GM23338 (cell line): ENCODE results near the gene DACH1. TPM values are rescaled to one million over a fixed set of nuclear protein-coding genes. Genes with fewer than 3 reads are reported as not detected.

Experiments used
- ATAC-seq: fragments of 200-7000 bp; cut with Tn5 transposase; 3 replicates; pipeline ENCODE4 v1.9.1; 2020
- DNase-seq: peaks from one replicate; pipeline ENCODE4 v3.0.0-alpha.2; 2015; ENCODE audit warnings: low spot score
- H2AFZ ChIP-seq: fragments of 200-600 bp; sonication (generic); 2 replicates; pipeline ENCODE4 v1.8.0; 2016; ENCODE audit warnings: antibody characterized with exemption, mild to moderate bottlenecking, moderate library complexity
- H3F3A ChIP-seq: fragments of 200-600 bp; sonication (generic); replicated peaks from 2 replicates; pipeline ENCODE4 v1.8.0; 2017; ENCODE audit warnings: antibody characterized with exemption, mixed run types, low read depth
- H3K27ac ChIP-seq: fragments of 200-600 bp; sonication (generic); 2 replicates; pipeline ENCODE4 v1.6.1; 2016; ENCODE audit warnings: low read depth
- H3K27me3 ChIP-seq: fragments of 200-600 bp; sonication (generic); 2 replicates; pipeline ENCODE4 v1.8.0; 2016; ENCODE audit warnings: mild to moderate bottlenecking, mixed run types, moderate library complexity; ENCODE audit not compliant: insufficient read depth
- H3K36me3 ChIP-seq: fragments of 200-600 bp; sonication (generic); 2 replicates; pipeline ENCODE4 v1.8.0; 2016; ENCODE audit warnings: mild to moderate bottlenecking; ENCODE audit not compliant: insufficient read depth
- H3K4me1 ChIP-seq: fragments of 200-600 bp; sonication (generic); 2 replicates; pipeline ENCODE4 v1.8.0; 2016; ENCODE audit warnings: mild to moderate bottlenecking, moderate library complexity; ENCODE audit not compliant: insufficient read depth
- H3K4me2 ChIP-seq: fragments of 200-600 bp; sonication (generic); 2 replicates; pipeline ENCODE4 v1.7.1; 2017; ENCODE audit warnings: mixed run types
- H3K4me3 ChIP-seq: fragments of 200-600 bp; sonication (generic); 2 replicates; pipeline ENCODE4 v1.6.1; 2016; ENCODE audit warnings: mixed run types
- H3K79me2 ChIP-seq: fragments of 200-600 bp; sonication (generic); replicated peaks from 2 replicates; pipeline ENCODE4 v1.8.0; 2017; ENCODE audit warnings: mild to moderate bottlenecking; ENCODE audit not compliant: insufficient read depth
- H3K9me2 ChIP-seq: fragments of 200-600 bp; sonication (generic); 2 replicates; pipeline ENCODE4 v1.8.0; 2017; ENCODE audit not compliant: insufficient read depth
- H4K20me1 ChIP-seq: fragments of 200-600 bp; sonication (generic); replicated peaks from 2 replicates; pipeline ENCODE4 v1.8.0; 2017; ENCODE audit warnings: mild to moderate bottlenecking; ENCODE audit not compliant: insufficient read depth
- H3K27ac Mint-ChIP-seq: 2 replicates; pipeline ENCODE4 v1.8.0; 2020; ENCODE audit warnings: inconsistent platforms, mild to moderate bottlenecking, moderate library complexity, mixed read lengths
- H3K27me3 Mint-ChIP-seq: 3 replicates; pipeline ENCODE4 v1.8.0; 2022; ENCODE audit warnings: low read depth, mild to moderate bottlenecking, moderate library complexity, mixed read lengths, inconsistent platforms; ENCODE audit not compliant: insufficient read depth, poor library complexity
- H3K36me3 Mint-ChIP-seq: 3 replicates; pipeline ENCODE4 v1.8.0; 2021; ENCODE audit warnings: low read depth, mild to moderate bottlenecking, inconsistent platforms, moderate library complexity, mixed read lengths
- H3K4me1 Mint-ChIP-seq: 3 replicates; pipeline ENCODE4 v1.8.0; 2020; ENCODE audit warnings: mild to moderate bottlenecking, inconsistent platforms, mixed read lengths
- H3K4me3 Mint-ChIP-seq: 3 replicates; pipeline ENCODE4 v1.8.0; 2021; ENCODE audit warnings: moderate library complexity, mild to moderate bottlenecking, inconsistent platforms, mixed read lengths
- H3K9me3 Mint-ChIP-seq: 3 replicates; pipeline ENCODE4 v1.8.0; 2020; ENCODE audit warnings: moderate library complexity, mild to moderate bottlenecking, inconsistent platforms, mixed read lengths
- CREB1 ChIP-seq: fragments of 250-450 bp; sonication (Bioruptor Pico); IDR thresholded peaks from 2 replicates; pipeline ENCODE4 v1.5.0; 2020; ENCODE audit warnings: low read depth, mild to moderate bottlenecking, moderate library complexity
- ETS1 ChIP-seq: IDR thresholded peaks from 2 replicates; pipeline ENCODE4 v1.6.1; 2016; ENCODE audit warnings: antibody characterized with exemption
- EZH2 ChIP-seq: fragments of 200-600 bp; sonication (generic); IDR thresholded peaks from one replicate; pipeline ENCODE4 v1.8.0; 2017; ENCODE audit warnings: antibody characterized with exemption, mild to moderate bottlenecking, low read depth; ENCODE audit not compliant: unreplicated experiment
- EZH2phosphoT487 ChIP-seq: fragments of 200-600 bp; sonication (generic); IDR thresholded peaks from one replicate; pipeline ENCODE4 v1.8.1; 2018; ENCODE audit warnings: antibody characterized with exemption; ENCODE audit not compliant: unreplicated experiment
- JUNB ChIP-seq: IDR thresholded peaks from one replicate; pipeline ENCODE4 v1.6.1; 2016; ENCODE audit warnings: antibody characterized with exemption; ENCODE audit not compliant: unreplicated experiment
- NANOG ChIP-seq: IDR thresholded peaks from 2 replicates; pipeline ENCODE4 v1.6.1; 2016; ENCODE audit warnings: antibody characterized with exemption, borderline replicate concordance
- STAT1 ChIP-seq: IDR thresholded peaks from one replicate; pipeline ENCODE4 v1.6.1; 2016; ENCODE audit warnings: antibody characterized with exemption; ENCODE audit not compliant: unreplicated experiment
- ZNF462 ChIP-seq: fragments of 250-450 bp; sonication (Bioruptor Pico); IDR thresholded peaks from 2 replicates; pipeline ENCODE4 v1.5.0; 2020; ENCODE audit warnings: mild to moderate bottlenecking, moderate library complexity
- polyA plus RNA-seq: library from polyadenylated mRNA; unstranded; fragments of >200 nt; fragmentation: Nextera tagmentation; extraction: Ambion mirVana; gene quantifications from 2 replicates; pipeline ENCODE4 v1.2.1, GENCODE V29; 2016
- total RNA-seq: library from RNA; depleted of rRNA; stranded (reverse); fragments of >200 nt; shearing (Covaris generic); gene quantifications from 2 replicates; pipeline ENCODE4 v1.2.3, GENCODE V29; 2014
- TF ChIP-seq, protein P1 (sequence below): IDR thresholded peaks from one replicate; pipeline ENCODE4 v1.6.1; 2018; ENCODE audit warnings: antibody characterized with exemption; ENCODE audit not compliant: unreplicated experiment
- TF ChIP-seq, protein P2 (sequence below), 2 experiments: fragments of 200-600 bp in 1 of 2; sonication (generic) in 1 of 2; conservative IDR thresholded peaks; 2 replicates each; pipeline versions ENCODE4 v1.5.1 to v1.6.1; 2016 to 2017; ENCODE audit warnings: antibody characterized with exemption in 2 of 2, low read depth in 2 of 2, mild to moderate bottlenecking in 2 of 2, moderate library complexity in 1 of 2

DACH1 gene
- total and polyA plus RNA-seq, 2 experiments from 2014 or later = 0.45 to 0.57 TPM

DNA sequence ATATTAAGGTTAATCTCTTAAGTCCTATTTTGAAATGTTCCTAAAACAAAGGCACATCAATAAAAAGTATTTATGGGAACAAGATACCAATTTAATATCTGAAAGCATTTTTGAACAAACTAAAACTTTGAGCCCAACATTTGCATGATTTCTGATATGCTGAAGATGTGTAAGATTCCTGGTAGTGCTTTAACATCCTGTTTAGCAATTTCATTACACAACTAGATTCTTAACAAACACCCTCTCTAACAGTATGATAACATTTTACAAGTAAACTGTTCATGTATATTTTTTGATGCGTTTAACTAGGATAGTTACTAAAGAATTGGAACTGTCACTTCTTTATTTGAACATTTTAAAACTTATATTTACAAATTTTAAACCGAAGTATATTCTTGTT lies 63.9 kb downstream of the DACH1 start:
- Mint-ChIP-seq H3K36me3 (no peaks in the 10 kb centered on the region), H3K4me1 (peaks cover 4% of the 10 kb centered on the region; the same call in 2 of the 3 replicates), H3K4me3 (no peak overlapping the region), H3K9me3 (no peaks in the 10 kb centered on the region), H3K27me3 (no peaks in the 10 kb centered on the region), H3K27ac (no peak overlapping the region)
- TF ChIP-seq EZH2 (no peak), CREB1 (CRISPR knock-in tag) (no peak), STAT1 (no peak), EZH2phosphoT487 (no peak)
- no peak overlapping the region for H3K4me3 ChIP-seq
- H3F3A ChIP-seq = no peaks in the 10 kb centered on the region
- H2AFZ ChIP-seq = no peak overlapping the region
- no peaks in the 10 kb centered on the region for H3K27me3 ChIP-seq
- H3K9me2 ChIP-seq = no peaks in the 10 kb centered on the region
- no peaks in the 10 kb centered on the region for H3K4me1 ChIP-seq
- H3K27ac ChIP-seq = no peak overlapping the region
- H3K4me2 ChIP-seq = no peak overlapping the region
- H4K20me1 ChIP-seq = no peaks in the 10 kb centered on the region
- H3K79me2 ChIP-seq = no peaks in the 10 kb centered on the region
- ATAC-seq = no peak
- H3K36me3 ChIP-seq = no peaks in the 10 kb centered on the region
- no peak for DNase-seq

- Histone ChIP-seq H3K79me2 (no peaks in the 10 kb centered on the region), H3K36me3 (no peaks in the 10 kb centered on the region), H3K4me3 (no peak overlapping the region), H3K4me2 (no peak overlapping the region), H3F3A (no peaks in the 10 kb centered on the region), H4K20me1 (no peaks in the 10 kb centered on the region), H2AFZ (no peak overlapping the region), H3K27me3 (no peaks in the 10 kb centered on the region), H3K9me2 (no peaks in the 10 kb centered on the region), H3K27ac (no peak overlapping the region), H3K4me1 (no peaks in the 10 kb centered on the region)
- no peaks in the 10 kb centered on the region for H3K27me3 Mint-ChIP-seq
- no peak overlapping the region for H3K4me3 Mint-ChIP-seq
- peaks cover 4% of the 10 kb centered on the region; the same call in 2 of the 3 replicates for H3K4me1 Mint-ChIP-seq
- H3K36me3 Mint-ChIP-seq = no peaks in the 10 kb centered on the region
- ATAC-seq (no peak), DNase-seq (no peak)
- H3K27ac Mint-ChIP-seq = no peak overlapping the region
- no peaks in the 10 kb centered on the region for H3K9me3 Mint-ChIP-seq
- TF ChIP-seq ETS1 (no peak), EZH2phosphoT487 (no peak), JUNB (no peak), NANOG (no peak), ZNF462 (CRISPR knock-in tag) (no peak)
- TF ChIP-seq, protein P1, sequence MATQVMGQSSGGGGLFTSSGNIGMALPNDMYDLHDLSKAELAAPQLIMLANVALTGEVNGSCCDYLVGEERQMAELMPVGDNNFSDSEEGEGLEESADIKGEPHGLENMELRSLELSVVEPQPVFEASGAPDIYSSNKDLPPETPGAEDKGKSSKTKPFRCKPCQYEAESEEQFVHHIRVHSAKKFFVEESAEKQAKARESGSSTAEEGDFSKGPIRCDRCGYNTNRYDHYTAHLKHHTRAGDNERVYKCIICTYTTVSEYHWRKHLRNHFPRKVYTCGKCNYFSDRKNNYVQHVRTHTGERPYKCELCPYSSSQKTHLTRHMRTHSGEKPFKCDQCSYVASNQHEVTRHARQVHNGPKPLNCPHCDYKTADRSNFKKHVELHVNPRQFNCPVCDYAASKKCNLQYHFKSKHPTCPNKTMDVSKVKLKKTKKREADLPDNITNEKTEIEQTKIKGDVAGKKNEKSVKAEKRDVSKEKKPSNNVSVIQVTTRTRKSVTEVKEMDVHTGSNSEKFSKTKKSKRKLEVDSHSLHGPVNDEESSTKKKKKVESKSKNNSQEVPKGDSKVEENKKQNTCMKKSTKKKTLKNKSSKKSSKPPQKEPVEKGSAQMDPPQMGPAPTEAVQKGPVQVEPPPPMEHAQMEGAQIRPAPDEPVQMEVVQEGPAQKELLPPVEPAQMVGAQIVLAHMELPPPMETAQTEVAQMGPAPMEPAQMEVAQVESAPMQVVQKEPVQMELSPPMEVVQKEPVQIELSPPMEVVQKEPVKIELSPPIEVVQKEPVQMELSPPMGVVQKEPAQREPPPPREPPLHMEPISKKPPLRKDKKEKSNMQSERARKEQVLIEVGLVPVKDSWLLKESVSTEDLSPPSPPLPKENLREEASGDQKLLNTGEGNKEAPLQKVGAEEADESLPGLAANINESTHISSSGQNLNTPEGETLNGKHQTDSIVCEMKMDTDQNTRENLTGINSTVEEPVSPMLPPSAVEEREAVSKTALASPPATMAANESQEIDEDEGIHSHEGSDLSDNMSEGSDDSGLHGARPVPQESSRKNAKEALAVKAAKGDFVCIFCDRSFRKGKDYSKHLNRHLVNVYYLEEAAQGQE = no peak
- TF ChIP-seq, protein P2, sequence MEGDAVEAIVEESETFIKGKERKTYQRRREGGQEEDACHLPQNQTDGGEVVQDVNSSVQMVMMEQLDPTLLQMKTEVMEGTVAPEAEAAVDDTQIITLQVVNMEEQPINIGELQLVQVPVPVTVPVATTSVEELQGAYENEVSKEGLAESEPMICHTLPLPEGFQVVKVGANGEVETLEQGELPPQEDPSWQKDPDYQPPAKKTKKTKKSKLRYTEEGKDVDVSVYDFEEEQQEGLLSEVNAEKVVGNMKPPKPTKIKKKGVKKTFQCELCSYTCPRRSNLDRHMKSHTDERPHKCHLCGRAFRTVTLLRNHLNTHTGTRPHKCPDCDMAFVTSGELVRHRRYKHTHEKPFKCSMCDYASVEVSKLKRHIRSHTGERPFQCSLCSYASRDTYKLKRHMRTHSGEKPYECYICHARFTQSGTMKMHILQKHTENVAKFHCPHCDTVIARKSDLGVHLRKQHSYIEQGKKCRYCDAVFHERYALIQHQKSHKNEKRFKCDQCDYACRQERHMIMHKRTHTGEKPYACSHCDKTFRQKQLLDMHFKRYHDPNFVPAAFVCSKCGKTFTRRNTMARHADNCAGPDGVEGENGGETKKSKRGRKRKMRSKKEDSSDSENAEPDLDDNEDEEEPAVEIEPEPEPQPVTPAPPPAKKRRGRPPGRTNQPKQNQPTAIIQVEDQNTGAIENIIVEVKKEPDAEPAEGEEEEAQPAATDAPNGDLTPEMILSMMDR (conservative IDR thresholded peaks at IDR 0.05; ENCODE audit: low read depth in 2 of 2) = no peak
These were observed 65.2 kb downstream of the DACH1 start for GRCh38 chr13:71801781-71802180.
